Uterus (tissue), 4 donors: ENCODE results near the gene CAB39L. TPM values are rescaled to one million over a fixed set of nuclear protein-coding genes. Genes with fewer than 3 reads are reported as not detected.

Experiments
- DNase-seq, 2 donors: peaks; one replicate each; pipeline ENCODE4 v3.0.0-alpha.2; 2019 to 2020
- H3K27ac ChIP-seq, 2 donors: fragments of 200-600 bp; sonication (generic); 1 replicate in 1 of 2; 2 replicates in 1 of 2; pipeline ENCODE4 v1.5.1; 2016 to 2018
- H3K27me3 ChIP-seq, 2 donors: fragments of 200-600 bp; sonication (generic); one replicate each; pipeline ENCODE4 v1.5.1; 2018 to 2019; ENCODE audit warnings: control low read depth in 1 of 2
- H3K36me3 ChIP-seq, 2 donors: fragments of 200-600 bp; sonication (generic); one replicate each; pipeline ENCODE4 v1.5.1; 2019; ENCODE audit warnings: control low read depth in 1 of 2
- H3K4me1 ChIP-seq, 2 donors: fragments of 200-600 bp; sonication (generic); one replicate each; pipeline ENCODE4 v1.5.1; 2018 to 2019; ENCODE audit warnings: control low read depth in 1 of 2
- H3K4me3 ChIP-seq, 2 donors: fragments of 200-600 bp; sonication (generic); 1 replicate in 1 of 2; 2 replicates in 1 of 2; pipeline ENCODE4 v1.5.1; 2018 to 2019; ENCODE audit warnings: mild to moderate bottlenecking in 1 of 2
- H3K9me3 ChIP-seq, 2 donors: fragments of 200-600 bp; sonication (generic); one replicate each; pipeline ENCODE4 v1.5.1; 2019; ENCODE audit warnings: control low read depth in 1 of 2
- CTCF ChIP-seq, 4 experiments: fragments of 200-600 bp in 2 of 4; fragments of 450-650 bp in 2 of 4; sonication (generic) in 2 of 4; IDR thresholded peaks; one replicate each; pipeline ENCODE4 v1.5.1; 2016 to 2019; ENCODE audit warnings: antibody characterized with exemption in 4 of 4, mild to moderate bottlenecking in 2 of 4, moderate library complexity in 1 of 4
- POLR2A ChIP-seq, 2 donors: fragments of 450-650 bp; IDR thresholded peaks; one replicate each; pipeline ENCODE4 v1.6.1; 2016; ENCODE audit warnings: antibody characterized with exemption in 2 of 2, mild to moderate bottlenecking in 1 of 2, moderate library complexity in 1 of 2
- intact Hi-C: fragments of 100-400 bp; cut with DNase I; formaldehyde crosslinking; loops from one replicate; pipeline ENCODE4 v1.15.1; 2023; ENCODE audit warnings: low total_unique reads
- total RNA-seq, 4 donors: library from RNA; depleted of rRNA in 3 of 4; stranded (reverse); fragments of >200 nt in 3 of 4; gene quantifications; one replicate each; pipeline versions ENCODE4 v1.1.0 to v1.2.4, GENCODE V29; 2014 to 2023
- donor health status: DM: yes; HTN: yes; CAD: no.

CAB39L gene
- total RNA-seq, 4 donors from 2014 or later: 12.0 to 24.7 (median 18.5) TPM

- H3K4me1 ChIP-seq: peaks cover 0 to 4% of the 10 kb centered on the region in 2 donors
- no peaks in the 10 kb centered on the region for H3K27me3 ChIP-seq
- intact Hi-C loops: no loop called here
- H3K27ac ChIP-seq: peak overlapping the region; percentile 72 to 73
- no peaks in the 10 kb centered on the region for H3K36me3 ChIP-seq
- H3K4me3 ChIP-seq: no peak overlapping the region
- no peak for DNase-seq
- TF ChIP-seq CTCF (IDR thresholded peaks at IDR 0.05) (no peak), POLR2A (IDR thresholded peaks at IDR 0.05) (no peak)
- no peaks in the 10 kb centered on the region for H3K9me3 ChIP-seq
These were observed 47.9 kb downstream of the CAB39L start for GRCh38 chr13:49395878-49396380.

GRCh38 chr13:49395451-49395865 lies 48.4 kb downstream of the CAB39L start:
- no peak overlapping the region for H3K4me3 ChIP-seq
- TF ChIP-seq CTCF (IDR thresholded peaks at IDR 0.05): no peak
- no peak for TF ChIP-seq POLR2A (IDR thresholded peaks at IDR 0.05)
- H3K27me3 ChIP-seq: no peaks in the 10 kb centered on the region
- H3K9me3 ChIP-seq: no peaks in the 10 kb centered on the region
- no peaks in the 10 kb centered on the region for H3K36me3 ChIP-seq
- peak; percentile 47 to 52 for DNase-seq
- H3K4me1 ChIP-seq: peaks cover 0 to 4% of the 10 kb centered on the region in 2 donors
- H3K27ac ChIP-seq: peak overlapping the region; percentile 72 to 73
- intact Hi-C loops: no loop called here

GRCh38 chr13:49388091-49388635 lies 55.7 kb downstream of the CAB39L start:
- Histone ChIP-seq H3K27ac (no peak overlapping the region), H3K9me3 (no peaks in the 10 kb centered on the region), H3K4me1 (no peaks in the 10 kb centered on the region), H3K36me3 (no peaks in the 10 kb centered on the region), H3K27me3 (no peaks in the 10 kb centered on the region), H3K4me3 (no peak overlapping the region)
- no peak for TF ChIP-seq POLR2A (IDR thresholded peaks at IDR 0.05)
- intact Hi-C loops: no loop called here
- no peak for DNase-seq

- Histone ChIP-seq H3K27me3 (no peaks in the 10 kb centered on the region), H3K27ac (no peak overlapping the region), H3K36me3 (no peaks in the 10 kb centered on the region), H3K9me3 (no peaks in the 10 kb centered on the region), H3K4me3 (no peak overlapping the region), H3K4me1 (no peaks in the 10 kb centered on the region)
- DNase-seq: no peak
- TF ChIP-seq POLR2A (IDR thresholded peaks at IDR 0.05) (no peak), CTCF (IDR thresholded peaks at IDR 0.05) (no peak)
- intact Hi-C loops: no loop called here
These were observed 57.2 kb downstream of the CAB39L start for GRCh38 chr13:49386664-49387063.

- H3K27me3 ChIP-seq: no peaks in the 10 kb centered on the region
- no peaks in the 10 kb centered on the region for H3K9me3 ChIP-seq
- no peak overlapping the region for H3K27ac ChIP-seq
- no peaks in the 10 kb centered on the region for H3K36me3 ChIP-seq
- no peak for DNase-seq
- TF ChIP-seq CTCF (IDR thresholded peaks at IDR 0.05): no peak
- intact Hi-C loops: no loop called here
- no peak overlapping the region for H3K4me3 ChIP-seq
- no peaks in the 10 kb centered on the region for H3K4me1 ChIP-seq
These were observed 67.7 kb downstream of the CAB39L start for GRCh38 chr13:49376121-49376520.
